ENCODE measurements around the gene CCDC110.

The CCDC110 gene

DNA sequence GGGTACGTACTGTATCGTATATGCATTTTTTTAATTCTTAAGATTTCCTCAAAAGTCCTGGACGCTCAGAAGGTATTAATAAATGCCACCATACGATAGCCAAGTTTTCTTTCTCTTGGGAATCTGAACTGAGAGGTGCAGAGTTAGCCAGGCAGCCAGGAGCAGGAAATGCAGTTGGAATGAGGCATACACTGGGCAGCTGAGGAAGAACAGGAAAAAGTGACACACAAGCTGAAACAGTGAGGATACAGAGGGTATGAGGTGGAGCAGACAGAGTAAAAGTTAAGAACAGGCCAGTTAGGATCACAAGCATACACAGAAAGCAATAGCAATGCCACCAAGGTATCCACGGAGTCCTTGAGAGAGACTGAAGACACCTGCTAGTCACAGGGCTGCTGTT is 59.1 kb downstream of the CCDC110 start:
- DNase-seq, result no peak

DNA sequence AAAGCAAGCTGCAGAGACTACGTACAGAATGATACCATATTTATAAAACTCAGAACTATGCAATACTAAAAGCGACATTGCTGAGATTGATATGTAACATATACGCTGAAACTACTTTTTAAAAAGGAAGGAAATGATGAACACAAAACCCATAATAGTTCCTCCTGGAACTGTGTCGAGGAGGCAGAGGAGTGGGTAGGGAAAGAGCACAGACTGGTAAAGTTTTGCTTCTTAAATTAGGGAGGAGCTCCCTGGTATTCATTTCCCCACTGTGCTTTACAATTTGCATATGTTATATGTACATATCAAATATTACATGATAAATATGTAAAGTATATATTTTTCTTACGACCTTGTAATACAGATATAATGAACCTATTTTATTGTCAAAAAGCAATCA is 59.7 kb downstream of the CCDC110 start:
- DNase-seq, result no peak

- no peak for DNase-seq
These were observed 63.1 kb downstream of the CCDC110 start for GRCh38 chr4:185408432-185408831.

DNA sequence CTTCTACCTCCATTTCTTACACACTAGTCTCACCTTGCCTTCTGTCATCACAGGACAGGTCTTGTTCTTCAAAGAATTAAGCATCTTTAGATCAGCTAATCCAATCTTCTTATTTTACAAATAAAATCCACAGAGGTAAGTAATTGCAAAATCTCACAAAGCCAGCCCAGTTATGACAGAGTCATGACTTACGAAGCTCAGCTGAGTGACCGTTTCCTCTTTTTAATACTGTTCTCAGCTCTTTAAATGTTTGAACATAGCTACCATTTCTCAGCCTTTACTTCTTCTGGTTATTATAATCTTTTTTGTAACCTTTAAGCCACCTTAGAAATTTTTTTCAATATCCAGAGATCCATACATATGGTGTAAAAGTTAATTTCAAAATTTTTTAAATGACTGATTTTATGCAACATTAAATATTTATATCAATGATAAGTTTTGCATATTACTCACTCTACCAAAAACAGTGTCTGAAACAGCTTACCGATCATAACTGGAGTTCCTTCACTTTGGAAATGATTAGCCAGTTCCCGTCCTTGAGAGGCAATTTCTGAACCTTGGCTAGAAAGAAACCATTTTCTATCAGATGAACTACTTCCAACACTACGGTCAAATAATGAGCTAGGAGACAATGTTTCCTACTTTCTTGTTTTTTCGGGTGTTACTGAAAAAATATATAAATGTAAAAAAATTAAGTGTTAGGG is 66.1 kb downstream of the CCDC110 start:
- no peak for DNase-seq

- DNase-seq, result no peak
These were observed 67.5 kb downstream of the CCDC110 start for GRCh38 chr4:185404031-185404430.

DNA sequence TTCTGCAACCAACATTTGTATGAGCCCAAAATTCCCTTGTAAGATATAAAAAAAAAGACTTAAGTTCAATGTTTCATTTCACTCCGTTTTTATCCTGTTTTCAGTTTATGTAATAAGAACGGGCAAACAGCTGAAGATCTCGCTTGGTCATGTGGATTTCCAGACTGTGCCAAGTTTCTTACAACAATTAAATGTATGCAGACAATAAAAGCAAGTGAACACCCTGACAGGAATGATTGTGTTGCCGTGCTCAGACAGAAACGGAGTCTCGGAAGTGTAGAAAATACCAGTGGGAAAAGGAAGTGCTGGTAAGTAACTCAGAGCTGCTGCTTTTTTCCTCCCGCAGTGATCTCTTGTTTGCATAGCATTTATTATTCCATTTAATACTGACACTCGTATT is 72.1 kb downstream of the CCDC110 start:
- no peak for DNase-seq

GRCh38 chr4:185398618-185399017 is 72.9 kb downstream of the CCDC110 start:
- DNase-seq, result no peak

DNA sequence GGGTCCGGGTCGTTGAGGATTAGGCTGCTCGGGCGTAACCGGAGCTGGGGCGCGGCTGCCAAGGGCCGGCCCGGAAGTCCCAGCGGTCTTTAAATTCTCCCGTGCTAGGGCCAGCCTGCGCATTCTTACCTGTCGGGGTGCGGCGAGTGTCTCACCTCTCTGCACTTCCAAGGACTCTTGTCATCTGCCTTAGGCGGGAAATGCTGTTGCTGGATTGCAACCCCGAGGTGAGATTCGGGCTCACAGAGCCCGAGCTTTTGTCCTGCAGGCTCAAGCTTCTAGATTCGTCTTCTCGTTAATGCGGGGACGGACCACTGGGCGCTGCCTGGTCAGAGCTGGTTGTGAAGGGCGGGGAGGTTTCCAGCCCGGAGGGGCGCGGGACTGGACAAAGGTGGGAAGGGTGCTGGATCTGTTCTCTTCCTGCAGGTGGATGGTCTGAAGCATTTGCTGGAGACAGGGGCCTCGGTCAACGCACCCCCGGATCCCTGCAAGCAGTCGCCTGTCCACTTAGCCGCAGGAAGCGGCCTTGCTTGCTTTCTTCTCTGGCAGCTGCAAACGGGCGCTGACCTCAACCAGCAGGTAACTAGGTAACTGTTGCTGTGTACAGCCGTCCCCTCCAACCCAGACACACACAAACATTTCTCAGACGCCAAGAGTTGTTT is 74.7 kb downstream of the CCDC110 start, which contains the start of gene ANKRD37:
Gene ANKRD37 (plus strand): TSS at position 118 of the 662 bp plus-strand sequence. CDS start 83 bp downstream, at position 201.
- DNase-seq, result no peak

GRCh38 chr4:185395956-185396723 is 75.4 kb downstream of the CCDC110 start:
- DNase-seq, result peak; percentile 77 to 90

DNA sequence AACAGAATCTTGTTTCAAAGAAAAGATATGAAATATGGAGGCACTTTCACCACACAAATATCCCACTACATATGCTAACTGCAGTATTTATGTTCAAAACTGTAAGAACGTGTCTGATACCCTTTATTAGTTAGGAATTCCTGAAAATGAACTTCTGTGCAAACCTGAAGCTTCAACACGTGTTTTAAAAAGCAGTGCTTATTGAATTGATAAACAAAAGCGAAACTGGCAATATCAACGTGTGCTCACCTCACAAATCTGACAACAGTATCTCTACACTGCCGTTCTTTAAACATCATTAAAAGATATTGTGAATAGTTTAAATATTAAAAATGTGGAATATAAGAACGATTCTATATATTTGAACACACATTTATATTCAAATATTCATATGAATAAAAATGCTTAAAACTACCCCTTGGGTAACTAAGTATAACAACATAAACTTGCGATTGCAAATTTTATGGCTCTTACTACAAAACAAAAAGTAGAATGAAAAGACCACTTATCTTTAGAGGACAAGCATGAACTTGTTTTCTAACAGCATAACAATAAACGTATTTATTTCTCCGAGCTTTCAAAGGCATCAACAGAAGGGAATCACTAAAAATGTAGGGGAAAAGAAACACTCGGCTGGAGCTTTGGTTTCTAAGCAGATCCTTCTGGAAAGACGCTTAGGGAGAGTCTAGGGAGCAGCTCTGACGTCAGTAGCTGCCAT is 76.1 kb downstream of the CCDC110 start, which contains the start of gene LRP2BP:
Gene LRP2BP (minus strand): TSS at position 687 of the 718 bp plus-strand sequence. CDS start 17,738 bp downstream, outside the sequence.
- DNase-seq, result peak; percentile 10 to 41

All from cerebellar nuclear complex (tissue), 1 donor.